ENCODE results near the gene MZT2A.
"Not testable (repeated sequence)": the region's sequence is repeated elsewhere in the genome, so short reads cannot be mapped to it uniquely, and the experiment has no call there.

The MZT2A gene

GRCh38 chr2:131492015-131492417 lies at the start of gene MZT2A:
Gene MZT2A, minus strand, starts transcription at chr2:131492397. Its CDS starts 21 bp downstream, at chr2:131492376.
- DNase-seq = not testable (repeated sequence)

DNA sequence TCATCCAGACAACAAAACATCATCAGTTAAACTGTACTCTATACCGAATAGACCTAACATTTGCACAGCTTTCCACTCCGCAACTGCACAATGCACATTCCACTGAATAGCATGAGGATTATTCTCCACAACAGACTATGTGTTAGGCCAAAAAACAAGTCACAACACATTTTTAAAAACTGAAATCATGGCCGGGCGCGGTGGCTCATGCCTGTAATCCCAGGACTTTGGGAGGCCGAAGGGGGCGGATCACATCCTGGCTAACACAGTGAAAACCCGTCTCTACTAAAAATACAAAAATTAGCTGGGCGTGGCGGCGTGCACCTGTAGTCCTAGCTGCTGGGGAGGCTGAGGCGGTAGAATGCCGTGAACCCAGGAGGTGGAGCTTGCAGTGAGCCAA lies 46.7 kb upstream of the MZT2A start:
- DNase-seq = not testable (repeated sequence)

DNA sequence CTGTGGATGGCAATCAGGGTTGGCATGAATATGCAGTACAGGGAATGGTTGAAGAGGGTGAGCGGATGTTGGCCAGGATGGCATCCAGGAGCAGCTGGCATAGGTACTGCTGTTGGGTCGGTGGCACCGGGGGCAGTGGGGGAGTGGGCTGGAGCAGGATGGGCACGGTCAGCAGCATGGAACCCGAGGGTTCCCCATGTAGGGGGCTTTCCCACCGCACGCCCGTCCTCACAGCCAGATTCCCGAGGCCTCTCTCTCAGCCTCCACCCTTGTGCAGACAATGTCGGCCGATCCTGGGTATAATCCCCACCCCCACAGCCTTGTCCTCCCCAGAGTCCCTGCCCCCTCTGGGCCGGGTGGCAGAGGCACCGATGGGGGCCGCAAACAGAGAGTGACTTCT lies 44.6 kb upstream of the MZT2A start:
- not testable (repeated sequence) for DNase-seq

DNA sequence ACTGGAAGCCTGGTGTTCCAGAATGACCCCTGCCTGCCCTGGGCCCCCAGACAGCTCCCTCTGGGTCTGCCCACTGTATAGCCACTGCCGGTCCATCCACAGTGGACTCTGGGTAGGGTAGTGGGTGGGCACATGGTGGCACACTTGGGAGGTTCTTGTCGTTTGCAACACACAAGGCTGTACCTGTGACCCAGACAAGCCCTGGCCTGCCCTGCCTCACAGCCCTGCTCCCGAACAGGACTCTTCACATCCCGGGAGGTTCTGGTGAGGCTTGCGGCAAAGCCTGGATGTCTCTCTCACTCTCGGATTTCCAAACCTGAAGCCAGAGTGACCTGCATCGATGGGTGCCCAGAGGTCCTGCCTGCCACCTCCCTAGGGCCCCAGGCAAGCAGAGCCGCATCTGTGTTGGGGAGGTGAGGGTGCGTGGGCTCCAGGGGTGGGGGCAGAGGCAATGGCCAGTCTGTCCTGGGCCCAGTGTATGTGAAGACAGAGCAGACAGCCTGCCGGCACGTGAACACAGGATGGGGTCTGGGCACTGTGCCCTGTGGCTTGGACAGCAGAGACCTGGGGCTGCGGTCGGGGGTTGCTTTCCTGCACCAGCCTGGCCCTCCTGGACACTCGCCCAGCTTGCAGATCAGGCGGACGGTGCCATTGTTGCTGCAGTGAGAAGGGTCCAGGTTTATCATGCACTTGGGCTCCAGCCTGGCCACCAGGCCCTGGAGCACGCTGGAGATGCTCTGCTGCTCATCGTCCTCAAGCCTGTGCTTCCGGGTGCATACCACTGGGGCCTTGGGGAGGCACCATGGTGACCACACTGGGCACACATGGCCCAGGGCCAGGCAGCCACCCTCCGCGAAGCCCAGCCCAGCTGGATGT lies 44.0 kb upstream of the MZT2A start:
- DNase-seq = not testable (repeated sequence)

GRCh38 chr2:131535526-131535925 lies 43.3 kb upstream of the MZT2A start:
- DNase-seq = no peak

- DNase-seq = not testable (repeated sequence)
Measured at GRCh38 chr2:131534965-131535364, 42.8 kb upstream of the MZT2A start.

GRCh38 chr2:131534317-131534672 lies 42.1 kb upstream of the MZT2A start:
- not testable (repeated sequence) for DNase-seq

DNA sequence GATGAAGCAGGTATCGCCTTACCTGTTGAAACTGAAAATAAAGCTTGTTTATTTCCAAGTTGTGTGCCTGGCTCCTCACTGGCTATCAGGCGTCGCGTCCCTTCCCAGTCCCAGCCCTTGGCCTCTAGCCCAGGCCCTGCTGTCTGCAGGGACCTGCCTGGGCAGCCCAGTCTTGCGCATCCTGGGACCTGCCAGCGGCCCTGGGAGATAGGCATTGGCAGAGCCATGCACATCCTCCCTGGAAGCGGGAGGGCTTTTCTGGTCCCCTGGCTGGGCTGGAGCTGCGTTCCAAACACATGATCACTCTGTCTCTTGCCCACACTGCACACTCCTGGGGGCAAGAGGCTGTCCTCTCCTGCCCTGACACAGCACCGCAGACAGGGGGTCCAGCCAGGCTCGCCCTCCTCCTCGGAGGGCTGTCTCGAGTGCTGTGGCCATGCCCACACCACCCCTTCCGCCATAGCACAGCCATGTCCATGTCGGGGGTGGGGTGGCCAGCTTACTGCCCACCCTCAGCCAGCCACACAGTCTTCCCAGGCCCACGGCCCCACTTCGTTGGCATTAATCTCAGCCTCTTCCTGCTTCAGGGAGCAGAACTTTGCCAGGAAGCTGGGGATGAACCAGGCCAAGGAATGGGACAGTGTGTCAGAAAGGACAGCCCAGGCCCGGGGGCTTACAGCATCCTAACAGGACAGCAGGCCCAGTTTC lies 41.6 kb upstream of the MZT2A start:
- DNase-seq = not testable (repeated sequence)

DNA sequence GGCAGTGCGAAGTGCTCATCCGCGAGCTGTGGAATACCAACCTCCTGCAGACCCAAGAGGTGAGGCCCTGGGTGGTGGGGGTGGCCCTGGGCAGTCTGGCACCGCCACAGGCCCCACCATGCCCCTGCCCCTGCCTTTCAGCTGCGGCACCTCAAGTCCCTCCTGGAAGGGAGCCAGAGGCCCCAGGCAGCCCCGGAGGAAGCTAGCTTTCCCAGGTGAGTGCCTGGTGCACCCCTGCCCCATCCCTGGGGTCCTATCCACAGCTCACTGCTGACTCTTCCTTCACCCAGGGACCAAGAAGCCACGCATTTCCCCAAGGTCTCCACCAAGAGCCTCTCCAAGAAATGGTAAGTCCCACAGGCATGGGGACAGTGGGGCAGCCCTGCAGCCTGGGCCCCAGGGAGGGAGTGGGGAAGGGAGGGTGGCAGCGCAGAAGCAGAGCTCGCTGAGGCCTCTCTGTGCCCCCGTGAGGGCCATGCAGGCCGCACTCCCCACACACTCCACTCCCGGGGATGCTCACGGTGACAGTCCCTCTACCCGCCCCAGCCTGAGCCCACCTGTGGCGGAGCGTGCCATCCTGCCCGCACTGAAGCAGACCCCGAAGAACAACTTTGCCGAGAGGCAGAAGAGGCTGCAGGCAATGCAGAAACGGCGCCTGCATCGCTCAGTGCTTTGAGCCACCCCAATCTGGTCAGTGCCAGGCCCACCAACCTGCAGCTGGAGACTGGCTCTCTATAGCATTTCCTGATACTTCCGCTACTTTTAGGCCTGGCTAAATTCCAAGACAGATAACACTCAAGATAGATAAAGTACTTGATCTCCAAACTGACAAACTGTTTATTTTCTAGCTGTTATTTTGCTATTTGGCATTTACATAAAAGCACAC lies 40.8 kb upstream of the MZT2A start:
- DNase-seq = not testable (repeated sequence)

DNA sequence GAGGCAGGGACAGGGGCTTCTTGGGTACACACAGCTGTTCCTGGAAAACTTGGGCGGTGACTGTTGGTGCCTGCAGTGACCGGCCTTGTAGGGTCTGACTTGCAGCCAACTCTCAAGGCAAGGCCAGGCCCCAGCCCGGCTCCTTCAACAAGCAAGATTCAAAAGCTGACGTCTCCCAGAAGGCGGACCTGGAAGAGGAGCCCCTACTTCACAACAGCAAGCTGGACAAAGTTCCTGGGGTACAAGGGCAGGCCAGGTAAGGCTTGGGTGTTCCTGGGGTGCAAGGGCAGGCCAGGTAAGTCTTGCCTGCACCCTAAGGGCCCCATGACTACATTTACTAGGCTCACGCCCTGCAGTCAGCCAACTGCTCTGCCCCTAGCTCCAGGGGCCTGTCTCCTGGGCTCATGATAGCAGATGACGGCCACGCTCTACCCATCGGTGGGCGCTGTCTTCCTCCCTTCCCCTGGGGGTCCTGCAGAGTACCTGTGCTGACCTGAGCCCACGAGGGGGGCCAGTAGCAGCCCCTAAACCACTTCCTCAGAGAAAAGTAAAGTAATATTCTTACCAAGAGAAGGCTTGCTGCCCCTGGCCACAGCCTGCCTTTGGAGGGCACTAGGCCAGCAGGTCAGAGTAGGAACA lies 39.5 kb upstream of the MZT2A start:
- not testable (repeated sequence) for DNase-seq

GRCh38 chr2:131530626-131531344 lies 38.6 kb upstream of the MZT2A start:
- DNase-seq = not testable (repeated sequence)

- not testable (repeated sequence) for DNase-seq
Measured at GRCh38 chr2:131529864-131530445, 37.8 kb upstream of the MZT2A start.

DNA sequence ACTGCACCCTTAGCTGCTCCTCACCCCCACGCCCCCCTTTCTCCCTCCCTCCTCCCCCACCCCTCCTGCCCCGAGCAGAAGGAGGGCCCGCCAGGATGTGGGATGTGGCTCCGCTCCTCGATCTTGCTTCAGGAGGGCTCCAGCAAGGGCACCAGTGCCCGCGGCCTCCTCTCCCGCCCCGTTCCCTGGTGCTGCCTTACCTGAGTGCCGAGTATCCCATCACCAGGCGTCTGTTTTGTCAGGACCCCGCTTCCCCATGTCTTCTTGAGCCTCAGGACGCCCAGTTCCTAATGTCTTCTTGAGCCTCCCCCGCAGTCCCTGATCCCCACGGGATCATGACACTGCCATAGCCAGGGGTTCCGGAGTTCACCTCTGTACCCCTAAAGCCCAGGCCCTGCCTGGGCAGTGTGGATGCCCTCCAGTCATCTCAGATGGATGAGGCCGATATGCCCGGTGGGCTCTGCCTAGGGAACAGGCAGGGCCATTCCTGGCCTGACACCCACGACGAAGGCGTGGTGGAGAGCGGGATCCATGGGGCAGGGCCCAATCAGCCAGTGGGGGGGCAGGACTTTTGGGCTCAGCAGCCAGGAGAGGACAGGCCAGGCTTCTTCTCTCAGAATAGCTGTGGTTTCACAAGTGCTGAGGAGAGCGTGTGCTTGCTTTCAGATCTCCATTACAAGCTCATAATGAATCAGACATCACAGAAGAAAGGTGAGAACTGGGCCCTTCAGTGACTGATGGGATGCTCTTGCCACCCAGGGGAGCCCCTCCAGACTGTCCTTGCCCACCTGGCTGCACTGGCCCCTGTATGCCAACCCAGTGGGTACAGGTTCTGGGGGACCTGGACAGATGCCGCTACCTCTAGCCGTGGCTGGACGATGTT lies 37.0 kb upstream of the MZT2A start:
- not testable (repeated sequence) for DNase-seq

DNA sequence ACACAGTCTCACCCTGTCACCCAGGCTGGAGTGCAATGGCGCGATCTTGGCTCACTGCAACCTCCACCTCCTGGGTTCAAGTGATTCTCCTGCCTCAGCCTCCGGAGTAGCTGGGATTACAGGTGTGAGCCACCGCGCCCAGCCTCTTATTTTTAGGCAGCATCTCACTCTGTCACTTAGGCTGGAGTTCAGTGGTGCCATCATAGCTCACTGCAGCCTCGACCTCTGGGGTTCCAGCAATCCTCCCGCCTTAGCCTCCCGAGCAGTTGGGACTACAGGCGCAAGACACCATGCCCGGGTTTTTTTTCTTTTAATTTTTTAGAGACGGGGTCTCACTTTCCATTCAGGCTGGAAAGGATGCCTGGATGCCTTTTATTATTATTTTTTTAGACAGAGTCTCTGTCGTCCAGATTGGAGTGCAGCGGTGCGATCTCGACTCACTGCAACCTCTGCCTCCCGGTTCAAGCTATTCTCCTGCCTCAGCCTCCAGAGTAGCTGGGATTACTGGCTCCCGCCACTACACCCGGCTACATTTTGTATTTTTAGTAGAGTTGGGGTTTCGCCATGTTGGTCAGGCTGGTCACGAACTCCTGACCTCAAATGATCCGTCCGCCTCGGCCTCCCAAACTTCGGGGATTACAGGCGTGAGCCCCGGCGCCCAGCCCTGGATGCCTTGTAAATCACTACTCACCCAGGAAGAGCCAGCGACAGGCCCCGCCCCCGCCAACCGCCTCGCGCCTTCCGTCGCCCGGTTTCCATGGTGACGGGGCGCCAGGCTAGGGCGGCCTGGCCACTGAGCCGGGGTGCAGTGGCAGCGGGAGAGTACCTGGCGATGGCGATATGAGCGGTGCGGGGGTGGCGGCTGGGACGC lies 35.2 kb upstream of the MZT2A start, which contains the start of gene CCDC74A:
TSS of gene CCDC74A (plus strand) at position 758 of the 871 bp plus-strand sequence. CDS start at position 841, 83 bp downstream.
- DNase-seq = peak; percentile 34 to 57

GRCh38 chr2:131525256-131525655 lies 33.1 kb upstream of the MZT2A start:
- DNase-seq = not testable (repeated sequence)

- DNase-seq = no peak
Measured at GRCh38 chr2:131521961-131522781, 30.0 kb upstream of the MZT2A start.

DNA sequence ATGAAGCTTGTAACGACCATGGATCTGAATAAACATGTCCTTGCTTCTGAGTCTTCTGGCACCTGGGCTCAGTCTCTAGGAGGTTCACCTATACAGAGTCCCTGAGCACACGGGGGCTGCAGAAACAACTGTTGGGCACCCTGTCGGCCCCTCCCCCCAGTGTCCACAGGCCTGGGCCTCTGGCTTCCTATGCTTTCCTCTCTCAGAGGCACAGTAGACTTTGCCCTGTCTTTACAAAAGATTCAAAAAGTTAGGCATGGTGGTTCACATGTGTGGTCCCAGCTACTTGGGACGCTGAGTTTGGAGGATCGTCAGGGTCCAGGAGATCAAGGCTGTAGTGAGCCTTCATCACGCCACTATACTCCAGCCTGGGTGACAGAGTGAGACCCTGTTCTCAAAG lies 29.3 kb upstream of the MZT2A start:
- DNase-seq = not testable (repeated sequence)

DNA sequence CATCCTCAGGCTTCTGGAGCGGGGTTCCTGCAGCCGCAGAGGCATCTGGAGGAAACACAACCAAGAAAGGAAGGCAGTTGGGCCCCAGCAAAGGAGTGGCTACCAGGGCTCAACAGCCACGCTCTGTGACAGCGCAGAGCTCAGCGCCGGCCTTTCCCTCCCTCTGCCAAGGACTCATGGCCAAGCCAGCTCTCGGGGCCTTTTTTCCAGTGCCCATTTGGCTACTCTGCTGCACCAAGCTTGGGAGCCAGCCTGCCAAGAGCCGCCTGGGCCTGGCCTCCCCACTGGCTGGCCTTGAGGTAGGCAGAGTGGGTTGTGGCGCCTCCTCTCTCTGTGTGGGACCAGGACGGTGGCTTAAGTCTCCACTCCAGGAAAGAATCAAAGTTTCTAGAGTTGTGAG lies 28.3 kb upstream of the MZT2A start:
- no peak for DNase-seq

Data from NCI-H1930 (cell line).